GM23338 (cell line): ENCODE data around the gene THSD4. TPM values are rescaled to one million over a fixed set of nuclear protein-coding genes. Genes with fewer than 3 reads are reported as not detected.
A peak's percentile ranks its signal among the peaks of the same experiment; 100 is the strongest.

Experiments used
- ATAC-seq: fragments of 200-7000 bp; cut with Tn5 transposase; 3 replicates; pipeline ENCODE4 v1.9.1; 2020
- DNase-seq: peaks from one replicate; pipeline ENCODE4 v3.0.0-alpha.2; 2015; ENCODE audit warnings: low spot score
- H2AFZ ChIP-seq: fragments of 200-600 bp; sonication (generic); 2 replicates; pipeline ENCODE4 v1.8.0; 2016; ENCODE audit warnings: antibody characterized with exemption, mild to moderate bottlenecking, moderate library complexity
- H3F3A ChIP-seq: fragments of 200-600 bp; sonication (generic); replicated peaks from 2 replicates; pipeline ENCODE4 v1.8.0; 2017; ENCODE audit warnings: antibody characterized with exemption, mixed run types, low read depth
- H3K27ac ChIP-seq: fragments of 200-600 bp; sonication (generic); 2 replicates; pipeline ENCODE4 v1.6.1; 2016; ENCODE audit warnings: low read depth
- H3K27me3 ChIP-seq: fragments of 200-600 bp; sonication (generic); 2 replicates; pipeline ENCODE4 v1.8.0; 2016; ENCODE audit warnings: mild to moderate bottlenecking, mixed run types, moderate library complexity; ENCODE audit not compliant: insufficient read depth
- H3K36me3 ChIP-seq: fragments of 200-600 bp; sonication (generic); 2 replicates; pipeline ENCODE4 v1.8.0; 2016; ENCODE audit warnings: mild to moderate bottlenecking; ENCODE audit not compliant: insufficient read depth
- H3K4me1 ChIP-seq: fragments of 200-600 bp; sonication (generic); 2 replicates; pipeline ENCODE4 v1.8.0; 2016; ENCODE audit warnings: mild to moderate bottlenecking, moderate library complexity; ENCODE audit not compliant: insufficient read depth
- H3K4me2 ChIP-seq: fragments of 200-600 bp; sonication (generic); 2 replicates; pipeline ENCODE4 v1.7.1; 2017; ENCODE audit warnings: mixed run types
- H3K4me3 ChIP-seq: fragments of 200-600 bp; sonication (generic); 2 replicates; pipeline ENCODE4 v1.6.1; 2016; ENCODE audit warnings: mixed run types
- H3K79me2 ChIP-seq: fragments of 200-600 bp; sonication (generic); replicated peaks from 2 replicates; pipeline ENCODE4 v1.8.0; 2017; ENCODE audit warnings: mild to moderate bottlenecking; ENCODE audit not compliant: insufficient read depth
- H3K9me2 ChIP-seq: fragments of 200-600 bp; sonication (generic); 2 replicates; pipeline ENCODE4 v1.8.0; 2017; ENCODE audit not compliant: insufficient read depth
- H4K20me1 ChIP-seq: fragments of 200-600 bp; sonication (generic); replicated peaks from 2 replicates; pipeline ENCODE4 v1.8.0; 2017; ENCODE audit warnings: mild to moderate bottlenecking; ENCODE audit not compliant: insufficient read depth
- H3K27ac Mint-ChIP-seq: 2 replicates; pipeline ENCODE4 v1.8.0; 2020; ENCODE audit warnings: inconsistent platforms, mild to moderate bottlenecking, moderate library complexity, mixed read lengths
- H3K27me3 Mint-ChIP-seq: 3 replicates; pipeline ENCODE4 v1.8.0; 2022; ENCODE audit warnings: low read depth, mild to moderate bottlenecking, moderate library complexity, mixed read lengths, inconsistent platforms; ENCODE audit not compliant: insufficient read depth, poor library complexity
- H3K36me3 Mint-ChIP-seq: 3 replicates; pipeline ENCODE4 v1.8.0; 2021; ENCODE audit warnings: low read depth, mild to moderate bottlenecking, inconsistent platforms, moderate library complexity, mixed read lengths
- H3K4me1 Mint-ChIP-seq: 3 replicates; pipeline ENCODE4 v1.8.0; 2020; ENCODE audit warnings: mild to moderate bottlenecking, inconsistent platforms, mixed read lengths
- H3K4me3 Mint-ChIP-seq: 3 replicates; pipeline ENCODE4 v1.8.0; 2021; ENCODE audit warnings: moderate library complexity, mild to moderate bottlenecking, inconsistent platforms, mixed read lengths
- H3K9me3 Mint-ChIP-seq: 3 replicates; pipeline ENCODE4 v1.8.0; 2020; ENCODE audit warnings: moderate library complexity, mild to moderate bottlenecking, inconsistent platforms, mixed read lengths
- CREB1 ChIP-seq: fragments of 250-450 bp; sonication (Bioruptor Pico); IDR thresholded peaks from 2 replicates; pipeline ENCODE4 v1.5.0; 2020; ENCODE audit warnings: low read depth, mild to moderate bottlenecking, moderate library complexity
- EZH2 ChIP-seq: fragments of 200-600 bp; sonication (generic); IDR thresholded peaks from one replicate; pipeline ENCODE4 v1.8.0; 2017; ENCODE audit warnings: antibody characterized with exemption, mild to moderate bottlenecking, low read depth; ENCODE audit not compliant: unreplicated experiment
- ZNF462 ChIP-seq: fragments of 250-450 bp; sonication (Bioruptor Pico); IDR thresholded peaks from 2 replicates; pipeline ENCODE4 v1.5.0; 2020; ENCODE audit warnings: mild to moderate bottlenecking, moderate library complexity
- polyA plus RNA-seq: library from polyadenylated mRNA; unstranded; fragments of >200 nt; fragmentation: Nextera tagmentation; extraction: Ambion mirVana; gene quantifications from 2 replicates; pipeline ENCODE4 v1.2.1, GENCODE V29; 2016
- total RNA-seq: library from RNA; depleted of rRNA; stranded (reverse); fragments of >200 nt; shearing (Covaris generic); gene quantifications from 2 replicates; pipeline ENCODE4 v1.2.3, GENCODE V29; 2014
- TF ChIP-seq, protein P1 (sequence below), 2 experiments: fragments of 200-600 bp in 1 of 2; sonication (generic) in 1 of 2; conservative IDR thresholded peaks; 2 replicates each; pipeline versions ENCODE4 v1.5.1 to v1.6.1; 2016 to 2017; ENCODE audit warnings: antibody characterized with exemption in 2 of 2, low read depth in 2 of 2, mild to moderate bottlenecking in 2 of 2, moderate library complexity in 1 of 2

THSD4 gene
- total and polyA plus RNA-seq, 2 experiments from 2014 or later = 2.0 to 7.4 TPM

DNA sequence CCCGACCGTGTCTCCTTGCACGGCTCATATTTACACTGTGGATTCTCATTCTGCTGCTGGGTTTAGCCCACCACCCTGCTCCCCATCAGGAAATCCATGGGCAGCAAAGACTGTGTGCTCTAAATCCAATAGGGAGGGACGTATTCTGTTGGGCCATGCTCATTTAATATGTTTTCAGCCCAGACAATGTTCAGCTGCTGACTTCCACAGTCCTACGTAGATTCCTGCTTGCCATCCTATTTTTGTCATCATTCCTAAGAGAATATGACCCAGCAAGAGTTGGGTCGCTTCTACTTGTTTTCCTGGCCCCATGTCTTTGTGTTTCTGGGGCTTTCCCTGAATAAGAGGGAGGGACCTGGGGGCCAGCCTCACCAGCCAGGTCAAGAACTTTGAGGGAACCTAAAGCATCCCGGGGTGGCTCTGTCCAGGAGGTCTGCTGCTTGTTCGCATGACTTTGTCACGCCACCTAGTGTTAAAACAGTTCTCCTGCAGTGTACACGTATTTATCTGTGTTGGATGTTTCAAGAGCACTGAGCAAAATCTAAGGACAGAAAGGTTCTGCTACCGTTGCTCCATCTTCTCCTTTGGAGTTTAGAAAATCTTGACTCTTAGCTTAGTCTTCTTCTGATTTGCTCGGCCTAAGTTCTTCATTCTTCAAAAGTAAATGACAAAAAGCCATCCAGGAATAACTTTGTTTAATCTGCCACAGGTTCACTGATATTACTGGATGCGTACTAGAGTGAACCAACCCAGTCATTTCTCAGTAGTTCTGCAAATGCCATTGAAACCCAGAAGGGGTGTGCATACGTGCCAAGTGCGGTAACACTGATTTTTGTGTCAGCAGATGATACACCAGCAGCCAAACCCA lies 615.2 kb downstream of the THSD4 start:
- Histone ChIP-seq H3K27me3 (no peaks in the 10 kb centered on the region), H3K4me3 (no peak overlapping the region), H3K79me2 (no peaks in the 10 kb centered on the region), H3F3A (no peaks in the 10 kb centered on the region), H4K20me1 (no peaks in the 10 kb centered on the region), H3K36me3 (no peaks in the 10 kb centered on the region), H2AFZ (no peak overlapping the region), H3K27ac (no peak overlapping the region), H3K9me2 (no peaks in the 10 kb centered on the region), H3K4me2 (no peak overlapping the region), H3K4me1 (no peaks in the 10 kb centered on the region)
- H3K4me3 Mint-ChIP-seq = no peak overlapping the region
- TF ChIP-seq, protein P1, sequence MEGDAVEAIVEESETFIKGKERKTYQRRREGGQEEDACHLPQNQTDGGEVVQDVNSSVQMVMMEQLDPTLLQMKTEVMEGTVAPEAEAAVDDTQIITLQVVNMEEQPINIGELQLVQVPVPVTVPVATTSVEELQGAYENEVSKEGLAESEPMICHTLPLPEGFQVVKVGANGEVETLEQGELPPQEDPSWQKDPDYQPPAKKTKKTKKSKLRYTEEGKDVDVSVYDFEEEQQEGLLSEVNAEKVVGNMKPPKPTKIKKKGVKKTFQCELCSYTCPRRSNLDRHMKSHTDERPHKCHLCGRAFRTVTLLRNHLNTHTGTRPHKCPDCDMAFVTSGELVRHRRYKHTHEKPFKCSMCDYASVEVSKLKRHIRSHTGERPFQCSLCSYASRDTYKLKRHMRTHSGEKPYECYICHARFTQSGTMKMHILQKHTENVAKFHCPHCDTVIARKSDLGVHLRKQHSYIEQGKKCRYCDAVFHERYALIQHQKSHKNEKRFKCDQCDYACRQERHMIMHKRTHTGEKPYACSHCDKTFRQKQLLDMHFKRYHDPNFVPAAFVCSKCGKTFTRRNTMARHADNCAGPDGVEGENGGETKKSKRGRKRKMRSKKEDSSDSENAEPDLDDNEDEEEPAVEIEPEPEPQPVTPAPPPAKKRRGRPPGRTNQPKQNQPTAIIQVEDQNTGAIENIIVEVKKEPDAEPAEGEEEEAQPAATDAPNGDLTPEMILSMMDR (conservative IDR thresholded peaks at IDR 0.05; ENCODE audit: low read depth in 2 of 2) = peak; percentile 83 to 89
- TF ChIP-seq CREB1 (CRISPR knock-in tag) (peak; percentile 35; the same call in 1 of the 2 replicates), EZH2 (no peak)
- no peaks in the 10 kb centered on the region for H3K36me3 Mint-ChIP-seq
- ATAC-seq = peak; percentile 94
- peak; percentile 80 for DNase-seq
- H3K27me3 Mint-ChIP-seq = no peaks in the 10 kb centered on the region
- no peak overlapping the region for H3K27ac Mint-ChIP-seq
- no peaks in the 10 kb centered on the region for H3K4me1 Mint-ChIP-seq
- no peaks in the 10 kb centered on the region for H3K9me3 Mint-ChIP-seq

GRCh38 chr15:71732636-71733035 lies 617.4 kb downstream of the THSD4 start:
- no peaks in the 10 kb centered on the region for H3K4me1 ChIP-seq
- no peaks in the 10 kb centered on the region for H3K9me3 Mint-ChIP-seq
- no peak for DNase-seq

More at GRCh38 chr15:71732636-71733035, 617.4 kb downstream of the THSD4 start:
- Histone ChIP-seq H3K9me2 (no peaks in the 10 kb centered on the region), H2AFZ (no peak overlapping the region), H3K4me3 (no peak overlapping the region), H4K20me1 (no peaks in the 10 kb centered on the region), H3K36me3 (no peaks in the 10 kb centered on the region), H3F3A (no peaks in the 10 kb centered on the region), H3K4me2 (no peak overlapping the region), H3K79me2 (no peaks in the 10 kb centered on the region), H3K27ac (no peak overlapping the region), H3K27me3 (no peaks in the 10 kb centered on the region)
- Mint-ChIP-seq H3K4me3 (no peak overlapping the region), H3K27ac (no peak overlapping the region), H3K27me3 (no peaks in the 10 kb centered on the region), H3K4me1 (no peaks in the 10 kb centered on the region), H3K36me3 (no peaks in the 10 kb centered on the region)
- TF ChIP-seq EZH2 = no peak
- TF ChIP-seq ZNF462 (CRISPR knock-in tag) = no peak
- ATAC-seq = no peak
